Subcutaneous adipose tissue (tissue), 4 donors: ENCODE measurements around the gene ADAMTSL1. TPM values are rescaled to one million over a fixed set of nuclear protein-coding genes. Genes with fewer than 3 reads are reported as not detected.

Experiments
- total RNA-seq, 4 donors: library from RNA; depleted of rRNA; stranded (reverse); fragments of >200 nt; gene quantifications; one replicate each; pipeline ENCODE4 v1.1.0, GENCODE V29; 2016
- TF ChIP-seq, protein P1 (sequence below): fragments of 450-650 bp; IDR thresholded peaks from one replicate; pipeline ENCODE4 v1.5.1; 2016; ENCODE audit warnings: low read depth, mild to moderate bottlenecking, control low read depth, antibody characterized with exemption, moderate library complexity

Gene ADAMTSL1
- total RNA-seq, 4 donors from 2014 or later: 0.49 to 16.4 (median 10.5) TPM

DNA sequence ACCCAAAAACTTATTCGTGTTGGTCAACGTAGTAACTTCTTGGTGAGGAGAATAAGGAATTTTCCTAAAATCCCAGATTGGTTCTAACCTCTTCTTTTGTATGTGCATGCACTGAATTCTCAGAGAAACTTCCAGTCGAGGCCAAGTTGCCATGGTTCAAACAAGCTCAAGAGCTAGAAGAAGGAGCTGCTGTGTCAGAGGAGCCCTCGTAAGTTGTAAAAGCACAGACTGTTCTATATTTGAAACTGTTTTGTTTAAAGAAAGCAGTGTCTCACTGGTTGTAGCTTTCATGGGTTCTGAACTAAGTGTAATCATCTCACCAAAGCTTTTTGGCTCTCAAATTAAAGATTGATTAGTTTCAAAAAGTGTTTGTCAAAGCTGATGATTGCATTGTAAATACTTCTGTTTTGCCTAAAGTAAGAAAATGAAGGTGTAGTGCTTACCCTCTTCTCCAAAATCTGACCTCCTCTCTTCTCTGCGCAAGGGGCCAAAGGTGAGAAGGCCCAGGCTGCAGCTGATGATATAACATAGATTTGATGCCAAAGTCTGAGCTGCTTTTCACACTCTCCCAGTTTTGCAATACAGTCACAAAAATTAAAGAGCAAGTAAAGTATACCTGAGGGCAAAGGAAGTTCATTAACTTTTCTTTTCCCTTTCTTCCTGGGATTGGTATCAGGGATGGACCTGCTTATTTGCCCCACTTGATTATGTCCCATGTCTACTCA is 210.8 kb downstream of the ADAMTSL1 start:
- TF ChIP-seq, protein P1, sequence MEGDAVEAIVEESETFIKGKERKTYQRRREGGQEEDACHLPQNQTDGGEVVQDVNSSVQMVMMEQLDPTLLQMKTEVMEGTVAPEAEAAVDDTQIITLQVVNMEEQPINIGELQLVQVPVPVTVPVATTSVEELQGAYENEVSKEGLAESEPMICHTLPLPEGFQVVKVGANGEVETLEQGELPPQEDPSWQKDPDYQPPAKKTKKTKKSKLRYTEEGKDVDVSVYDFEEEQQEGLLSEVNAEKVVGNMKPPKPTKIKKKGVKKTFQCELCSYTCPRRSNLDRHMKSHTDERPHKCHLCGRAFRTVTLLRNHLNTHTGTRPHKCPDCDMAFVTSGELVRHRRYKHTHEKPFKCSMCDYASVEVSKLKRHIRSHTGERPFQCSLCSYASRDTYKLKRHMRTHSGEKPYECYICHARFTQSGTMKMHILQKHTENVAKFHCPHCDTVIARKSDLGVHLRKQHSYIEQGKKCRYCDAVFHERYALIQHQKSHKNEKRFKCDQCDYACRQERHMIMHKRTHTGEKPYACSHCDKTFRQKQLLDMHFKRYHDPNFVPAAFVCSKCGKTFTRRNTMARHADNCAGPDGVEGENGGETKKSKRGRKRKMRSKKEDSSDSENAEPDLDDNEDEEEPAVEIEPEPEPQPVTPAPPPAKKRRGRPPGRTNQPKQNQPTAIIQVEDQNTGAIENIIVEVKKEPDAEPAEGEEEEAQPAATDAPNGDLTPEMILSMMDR: no peak

DNA sequence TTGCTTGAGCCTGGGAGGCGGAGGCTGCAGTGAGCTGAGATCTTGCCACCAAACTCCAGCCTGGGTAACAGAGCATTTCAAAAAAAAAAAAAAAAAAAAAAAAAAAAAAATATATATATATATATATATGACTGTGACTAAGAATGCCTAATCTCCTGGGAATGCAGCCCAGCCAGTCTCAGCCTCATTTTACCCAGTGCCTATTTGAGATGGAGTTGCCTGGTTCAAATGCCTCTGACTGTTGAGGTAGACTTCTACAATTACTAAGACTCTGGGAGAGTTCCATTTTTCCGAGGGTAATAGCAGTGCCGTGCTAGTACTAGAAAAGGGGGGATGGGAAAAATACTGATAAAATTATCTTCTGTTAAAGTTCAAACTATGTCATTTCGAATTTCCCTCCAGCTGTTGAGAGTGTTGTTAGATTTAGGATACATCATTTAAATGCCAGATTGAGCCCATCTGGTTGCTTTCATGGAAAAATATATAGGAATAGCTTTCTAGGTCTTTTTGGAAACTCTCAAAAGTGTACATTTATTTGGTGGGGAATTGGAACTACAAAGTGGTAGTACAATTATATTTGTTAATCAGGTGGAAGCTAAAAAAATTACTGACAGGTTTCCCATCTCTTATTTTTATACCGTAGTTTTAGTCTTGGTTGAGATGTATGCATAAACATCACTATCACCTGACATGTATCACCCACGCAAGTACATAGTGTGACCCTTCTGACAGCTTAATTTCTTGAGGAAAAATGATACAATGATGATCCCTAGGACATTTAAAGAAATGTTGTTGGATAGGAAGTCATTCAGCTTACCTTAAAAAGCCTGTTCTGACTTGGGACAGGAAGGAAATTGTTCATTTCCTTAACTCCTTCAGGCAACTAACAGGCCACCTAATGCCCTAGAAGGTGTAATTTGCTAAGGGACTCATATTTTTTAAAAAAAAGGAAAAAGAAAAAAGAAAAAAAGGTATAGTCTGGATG is 214.9 kb downstream of the ADAMTSL1 start:
- TF ChIP-seq, protein P1: no peak

DNA sequence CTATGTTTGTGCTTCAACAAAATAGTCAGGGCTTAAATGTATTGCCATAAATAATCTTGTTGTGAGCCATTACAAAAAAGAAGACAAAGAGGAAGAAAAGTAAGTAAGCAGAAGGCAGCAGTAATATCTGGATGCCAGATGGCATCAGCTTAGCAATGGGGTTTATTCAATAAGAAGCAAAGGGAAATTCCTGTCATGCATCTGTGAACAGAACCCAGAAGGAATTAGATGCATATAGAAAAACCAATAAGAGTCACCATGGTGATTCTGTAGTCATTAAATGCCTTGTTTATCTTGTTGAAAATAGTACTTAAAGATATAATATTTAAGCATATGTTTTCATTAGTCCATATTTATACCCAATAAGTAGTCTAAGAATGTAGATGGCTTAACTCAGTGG is 216.0 kb downstream of the ADAMTSL1 start:
- TF ChIP-seq, protein P1: no peak

DNA sequence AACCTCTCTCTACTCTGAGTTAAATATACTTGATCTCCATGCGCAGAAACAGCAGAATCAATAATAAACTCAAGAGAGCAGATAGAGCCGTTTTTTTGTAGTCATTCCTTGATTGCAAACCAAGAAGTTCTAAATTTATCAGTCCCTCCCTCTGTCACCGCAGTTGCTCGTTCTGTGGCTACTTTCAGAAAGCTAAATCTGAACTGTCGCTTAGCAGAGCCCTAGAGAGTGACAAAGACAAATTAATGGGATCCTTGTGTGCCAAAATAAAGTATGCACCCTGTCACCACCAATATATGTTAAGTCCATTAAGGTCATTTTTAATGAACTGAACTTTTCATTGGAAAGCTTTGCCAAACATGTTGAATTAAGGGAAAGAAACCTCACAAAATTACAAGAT is 218.3 kb downstream of the ADAMTSL1 start:
- TF ChIP-seq, protein P1: no peak

DNA sequence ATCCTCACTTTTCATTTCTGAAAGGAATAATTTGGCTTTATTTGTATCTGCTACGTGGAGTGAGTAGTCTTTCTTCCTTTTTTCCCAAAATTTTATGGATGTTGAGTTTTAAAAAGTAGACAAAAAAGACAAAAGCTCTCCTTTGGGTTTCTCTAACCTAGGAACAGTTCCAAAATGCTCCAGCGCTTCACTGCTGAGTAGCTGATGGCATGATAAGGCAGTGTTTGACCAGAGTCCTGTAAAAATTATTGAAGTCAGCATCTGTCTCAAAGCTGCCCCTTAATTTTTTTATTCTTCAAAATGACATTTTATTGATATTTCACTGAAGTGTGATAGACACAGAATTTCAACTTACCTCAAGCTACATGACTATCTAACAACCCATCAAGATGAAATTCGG is 219.0 kb downstream of the ADAMTSL1 start:
- TF ChIP-seq, protein P1: no peak

DNA sequence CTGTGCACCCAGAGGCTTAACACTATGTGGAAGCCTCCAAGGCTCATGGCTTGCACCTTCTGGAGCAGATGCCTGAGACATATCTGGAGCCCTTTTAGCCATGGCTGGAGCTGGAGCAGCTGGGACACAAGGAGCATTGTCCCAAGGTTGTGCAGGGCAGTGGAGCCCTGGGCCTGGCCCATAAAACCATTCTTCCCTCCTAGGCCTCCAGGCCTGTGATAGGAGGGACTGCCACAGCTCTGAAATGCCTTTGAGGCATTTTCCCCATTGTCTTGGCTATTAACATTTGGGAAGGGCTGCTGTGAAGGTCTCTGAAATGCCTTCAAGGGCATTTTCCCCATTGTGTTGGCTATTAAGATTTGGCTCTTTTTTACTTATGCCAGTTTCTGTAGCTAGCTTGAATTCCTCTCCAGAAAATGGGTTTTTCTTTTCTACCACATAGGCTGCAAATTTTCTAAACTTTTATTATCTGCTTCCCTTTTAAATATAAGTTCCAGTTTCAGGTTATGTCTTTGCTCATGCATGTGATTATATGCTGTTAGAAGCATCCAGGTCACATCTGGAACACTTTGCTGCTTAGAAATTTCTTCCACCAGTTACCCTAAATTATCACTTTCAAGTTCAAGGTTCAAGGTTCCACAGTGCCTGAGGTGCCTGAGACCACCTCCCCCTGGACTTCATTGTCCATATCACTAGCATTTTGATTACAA is 221.2 kb downstream of the ADAMTSL1 start:
- TF ChIP-seq, protein P1: no peak
